HL-60 (cell line): Measurements from ENCODE around the gene PRDX3.

Source experiments
- TF ChIP-seq, protein P1 (sequence below): IDR thresholded peaks from one replicate; pipeline ENCODE4 v1.5.1; 2011; ENCODE audit warnings: low read length, control low read depth, inconsistent platforms; ENCODE audit not compliant: insufficient read depth
- TF ChIP-seq, protein P2 (sequence below): IDR thresholded peaks from 2 replicates; pipeline ENCODE4 v1.6.1; 2012; ENCODE audit warnings: low read depth; ENCODE audit not compliant: insufficient replicate concordance

DNA sequence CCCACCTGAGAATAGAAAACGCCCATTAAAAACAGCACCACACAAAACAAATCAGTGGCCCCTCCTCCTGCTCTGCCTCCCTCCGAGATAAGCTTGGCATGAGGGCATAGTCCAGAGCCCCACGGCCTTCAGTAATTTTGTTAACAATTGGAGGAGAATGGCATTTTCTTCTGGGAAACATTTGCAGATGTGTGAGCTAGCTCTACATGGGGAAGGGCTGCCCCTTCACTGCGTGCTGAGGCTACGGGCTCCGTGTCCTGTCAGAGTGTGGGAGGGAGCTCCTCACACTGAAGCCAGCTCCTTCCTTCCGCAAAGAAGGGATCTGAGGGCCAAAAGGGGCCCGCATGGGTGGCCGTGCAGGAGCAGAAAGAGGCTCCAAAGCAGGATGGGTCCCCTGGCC lies 43.9 kb upstream of the PRDX3 start:
- TF ChIP-seq, protein P1, sequence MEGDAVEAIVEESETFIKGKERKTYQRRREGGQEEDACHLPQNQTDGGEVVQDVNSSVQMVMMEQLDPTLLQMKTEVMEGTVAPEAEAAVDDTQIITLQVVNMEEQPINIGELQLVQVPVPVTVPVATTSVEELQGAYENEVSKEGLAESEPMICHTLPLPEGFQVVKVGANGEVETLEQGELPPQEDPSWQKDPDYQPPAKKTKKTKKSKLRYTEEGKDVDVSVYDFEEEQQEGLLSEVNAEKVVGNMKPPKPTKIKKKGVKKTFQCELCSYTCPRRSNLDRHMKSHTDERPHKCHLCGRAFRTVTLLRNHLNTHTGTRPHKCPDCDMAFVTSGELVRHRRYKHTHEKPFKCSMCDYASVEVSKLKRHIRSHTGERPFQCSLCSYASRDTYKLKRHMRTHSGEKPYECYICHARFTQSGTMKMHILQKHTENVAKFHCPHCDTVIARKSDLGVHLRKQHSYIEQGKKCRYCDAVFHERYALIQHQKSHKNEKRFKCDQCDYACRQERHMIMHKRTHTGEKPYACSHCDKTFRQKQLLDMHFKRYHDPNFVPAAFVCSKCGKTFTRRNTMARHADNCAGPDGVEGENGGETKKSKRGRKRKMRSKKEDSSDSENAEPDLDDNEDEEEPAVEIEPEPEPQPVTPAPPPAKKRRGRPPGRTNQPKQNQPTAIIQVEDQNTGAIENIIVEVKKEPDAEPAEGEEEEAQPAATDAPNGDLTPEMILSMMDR, result no peak
- TF ChIP-seq, protein P2, sequence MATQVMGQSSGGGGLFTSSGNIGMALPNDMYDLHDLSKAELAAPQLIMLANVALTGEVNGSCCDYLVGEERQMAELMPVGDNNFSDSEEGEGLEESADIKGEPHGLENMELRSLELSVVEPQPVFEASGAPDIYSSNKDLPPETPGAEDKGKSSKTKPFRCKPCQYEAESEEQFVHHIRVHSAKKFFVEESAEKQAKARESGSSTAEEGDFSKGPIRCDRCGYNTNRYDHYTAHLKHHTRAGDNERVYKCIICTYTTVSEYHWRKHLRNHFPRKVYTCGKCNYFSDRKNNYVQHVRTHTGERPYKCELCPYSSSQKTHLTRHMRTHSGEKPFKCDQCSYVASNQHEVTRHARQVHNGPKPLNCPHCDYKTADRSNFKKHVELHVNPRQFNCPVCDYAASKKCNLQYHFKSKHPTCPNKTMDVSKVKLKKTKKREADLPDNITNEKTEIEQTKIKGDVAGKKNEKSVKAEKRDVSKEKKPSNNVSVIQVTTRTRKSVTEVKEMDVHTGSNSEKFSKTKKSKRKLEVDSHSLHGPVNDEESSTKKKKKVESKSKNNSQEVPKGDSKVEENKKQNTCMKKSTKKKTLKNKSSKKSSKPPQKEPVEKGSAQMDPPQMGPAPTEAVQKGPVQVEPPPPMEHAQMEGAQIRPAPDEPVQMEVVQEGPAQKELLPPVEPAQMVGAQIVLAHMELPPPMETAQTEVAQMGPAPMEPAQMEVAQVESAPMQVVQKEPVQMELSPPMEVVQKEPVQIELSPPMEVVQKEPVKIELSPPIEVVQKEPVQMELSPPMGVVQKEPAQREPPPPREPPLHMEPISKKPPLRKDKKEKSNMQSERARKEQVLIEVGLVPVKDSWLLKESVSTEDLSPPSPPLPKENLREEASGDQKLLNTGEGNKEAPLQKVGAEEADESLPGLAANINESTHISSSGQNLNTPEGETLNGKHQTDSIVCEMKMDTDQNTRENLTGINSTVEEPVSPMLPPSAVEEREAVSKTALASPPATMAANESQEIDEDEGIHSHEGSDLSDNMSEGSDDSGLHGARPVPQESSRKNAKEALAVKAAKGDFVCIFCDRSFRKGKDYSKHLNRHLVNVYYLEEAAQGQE, result no peak
